Liver (tissue), 9 donors: ENCODE measurements around the gene DCTN3. TPM values are rescaled to one million over a fixed set of nuclear protein-coding genes. Genes with fewer than 3 reads are reported as not detected.
A peak's percentile ranks its signal among the peaks of the same experiment; 100 is the strongest.

Source experiments
- DNase-seq: peaks from one replicate; pipeline ENCODE4 v3.0.0-alpha.2; 2017; ENCODE audit warnings: low spot score
- H3K27ac ChIP-seq, 2 donors: one replicate each; pipeline ENCODE4 v1.7.0; 2013; ENCODE audit warnings: inconsistent platforms in 2 of 2, low read length in 2 of 2, control low read depth in 1 of 2, low read depth in 1 of 2, mild to moderate bottlenecking in 1 of 2
- H3K27me3 ChIP-seq, 4 donors: one replicate each; pipeline versions ENCODE4 v1.6.1 to v1.7.0; 2013; ENCODE audit warnings: low read length in 3 of 4, inconsistent platforms in 1 of 4, mild to moderate bottlenecking in 1 of 4, moderate library complexity in 1 of 4; ENCODE audit not compliant: control insufficient read depth in 4 of 4, insufficient read depth in 4 of 4
- H3K36me3 ChIP-seq, 4 donors: one replicate each; pipeline versions ENCODE4 v1.6.1 to v1.7.0; 2013; ENCODE audit warnings: low read length in 3 of 4, mild to moderate bottlenecking in 3 of 4, low read depth in 1 of 4, moderate library complexity in 1 of 4; ENCODE audit not compliant: control insufficient read depth in 4 of 4, insufficient read depth in 3 of 4
- H3K4me1 ChIP-seq, 4 donors: one replicate each; pipeline versions ENCODE4 v1.6.1 to v1.7.0; 2013; ENCODE audit warnings: low read length in 3 of 4, mild to moderate bottlenecking in 3 of 4, moderate library complexity in 1 of 4; ENCODE audit not compliant: control insufficient read depth in 4 of 4, insufficient read depth in 4 of 4
- H3K4me3 ChIP-seq, 3 donors: one replicate each; pipeline versions ENCODE4 v1.6.1 to v1.7.0; 2013; ENCODE audit warnings: low read length in 3 of 3, control low read depth in 1 of 3, low read depth in 1 of 3, mild to moderate bottlenecking in 1 of 3
- H3K9ac ChIP-seq, 2 donors: one replicate each; pipeline ENCODE4 v1.7.0; 2013; ENCODE audit warnings: low read length in 2 of 2, mild to moderate bottlenecking in 2 of 2, moderate library complexity in 2 of 2, control low read depth in 1 of 2, low read depth in 1 of 2
- H3K9me3 ChIP-seq, 4 donors: one replicate each; pipeline versions ENCODE4 v1.6.1 to v1.7.0; 2013; ENCODE audit warnings: low read length in 3 of 4; ENCODE audit not compliant: control insufficient read depth in 4 of 4
- ATF3 ChIP-seq: IDR thresholded peaks from 2 replicates; pipeline ENCODE4 v1.6.1; 2016; ENCODE audit warnings: antibody characterized with exemption
- CTCF ChIP-seq: fragments of 150-350 bp; IDR thresholded peaks from 2 replicates; pipeline ENCODE4 v1.5.1; 2017; ENCODE audit warnings: improper control_type of control experiment, low read depth, low read length; ENCODE audit not compliant: missing input control
- FOXA1 ChIP-seq: IDR thresholded peaks from 2 replicates; pipeline ENCODE4 v1.6.1; 2016; ENCODE audit warnings: antibody characterized with exemption
- FOXA2 ChIP-seq: IDR thresholded peaks from 2 replicates; pipeline ENCODE4 v1.6.1; 2016; ENCODE audit warnings: antibody characterized with exemption
- GABPA ChIP-seq, 2 donors: IDR thresholded peaks in 1 of 2; conservative IDR thresholded peaks in 1 of 2; 2 replicates each; pipeline ENCODE4 v1.6.1; 2016; ENCODE audit warnings: antibody characterized with exemption in 2 of 2, mild to moderate bottlenecking in 1 of 2, moderate library complexity in 1 of 2
- HNF4A ChIP-seq, 2 donors: conservative IDR thresholded peaks; 2 replicates each; pipeline ENCODE4 v1.6.1; 2016; ENCODE audit warnings: antibody characterized with exemption in 2 of 2, mild to moderate bottlenecking in 2 of 2
- JUND ChIP-seq, 2 donors: IDR thresholded peaks; 2 replicates each; pipeline ENCODE4 v1.6.1; 2016; ENCODE audit warnings: antibody characterized with exemption in 2 of 2
- MAX ChIP-seq: IDR thresholded peaks from 2 replicates; pipeline ENCODE4 v1.6.1; 2016; ENCODE audit warnings: antibody characterized with exemption
- NR2F2 ChIP-seq: IDR thresholded peaks from 2 replicates; pipeline ENCODE4 v1.6.1; 2016; ENCODE audit warnings: antibody characterized with exemption
- RAD21 ChIP-seq, 2 donors: IDR thresholded peaks; 2 replicates each; pipeline ENCODE4 v1.6.1; 2016; ENCODE audit warnings: antibody characterized with exemption in 2 of 2, mild to moderate bottlenecking in 2 of 2
- REST ChIP-seq: IDR thresholded peaks from 2 replicates; pipeline ENCODE4 v1.6.1; 2016; ENCODE audit warnings: antibody characterized with exemption, mild to moderate bottlenecking
- RXRA ChIP-seq, 2 donors: IDR thresholded peaks; 2 replicates each; pipeline ENCODE4 v1.6.1; 2017 to 2018; ENCODE audit warnings: antibody characterized with exemption in 2 of 2, mild to moderate bottlenecking in 1 of 2
- SP1 ChIP-seq: IDR thresholded peaks from 2 replicates; pipeline ENCODE4 v1.6.1; 2018; ENCODE audit warnings: antibody characterized with exemption, mild to moderate bottlenecking
- TAF1 ChIP-seq: conservative IDR thresholded peaks from 2 replicates; pipeline ENCODE4 v1.6.1; 2016; ENCODE audit warnings: antibody characterized with exemption, mild to moderate bottlenecking
- YY1 ChIP-seq: IDR thresholded peaks from 2 replicates; pipeline ENCODE4 v1.6.1; 2016; ENCODE audit warnings: antibody characterized with exemption, mild to moderate bottlenecking
- ZBTB33 ChIP-seq: IDR thresholded peaks from 2 replicates; pipeline ENCODE4 v1.6.1; 2016; ENCODE audit warnings: antibody characterized with exemption
- WGBS: extraction: QIAGEN DNeasy Blood & Tissue Kit; methylation state at CpG from one replicate; pipeline ENCODE4 v1.1.7; 2013; 5-methylcytosine and 5-hydroxymethylcytosine counted together
- polyA plus RNA-seq, 2 donors: library from polyadenylated mRNA; stranded (reverse) in 1 of 2; unstranded in 1 of 2; fragments of 200-250 nt in 1 of 2; fragments of >200 nt in 1 of 2; fragmentation: Nextera tagmentation in 1 of 2; extraction: Ambion mirVana in 1 of 2; gene quantifications; one replicate each; pipeline versions ENCODE4 v1.2.1 to v1.2.3, GENCODE V29; 2013 to 2015
- total RNA-seq, 2 donors: library from RNA; depleted of rRNA; stranded (reverse); fragments of >200 nt; gene quantifications; one replicate each; pipeline ENCODE4 v1.2.3, GENCODE V29; 2014
- donor health status: healthy.
- donor health status: healthy.
- donor health status: healthy.
- donor health status: healthy.
- donor health status: healthy.

Gene DCTN3
- total and polyA plus RNA-seq, 4 donors, result 24.9 to 51.9 (median 46.7) TPM

- no peaks in the 10 kb centered on the region for H3K36me3 ChIP-seq
- peak overlapping the region in 2 of 3 donors; percentile 52 to 54 for H3K4me3 ChIP-seq
Observed at GRCh38 chr9:34627716-34628655, 7.7 kb upstream of the DCTN3 start.

GRCh38 chr9:34625186-34625486 is 4.8 kb upstream of the DCTN3 start:
- 80% methylated on average over 3 of the region's 3 CpGs for WGBS
- H3K4me3 ChIP-seq, result no peak overlapping the region
- H3K27ac ChIP-seq, result no peak overlapping the region
- H3K9ac ChIP-seq, result no peak overlapping the region
- no peak for DNase-seq
- TF ChIP-seq NR2F2 (no peak), GABPA (IDR thresholded peaks at IDR 0.05 in 1 of 2, conservative IDR thresholded peaks at IDR 0.05 in 1 of 2) (no peak), ATF3 (no peak), ZBTB33 (no peak), JUND (IDR thresholded peaks at IDR 0.05) (no peak), CTCF (no peak), RAD21 (IDR thresholded peaks at IDR 0.05) (no peak), HNF4A (conservative IDR thresholded peaks at IDR 0.05) (no peak), FOXA1 (no peak), FOXA2 (no peak), TAF1 (no peak), MAX (no peak), SP1 (no peak), REST (no peak)
- H3K36me3 ChIP-seq, result no peaks in the 10 kb centered on the region
- no peaks in the 10 kb centered on the region for H3K9me3 ChIP-seq
- H3K27me3 ChIP-seq, result no peaks in the 10 kb centered on the region
- peaks cover 3 to 24% (median 19%) of the 10 kb centered on the region in 4 donors for H3K4me1 ChIP-seq

More at GRCh38 chr9:34627716-34628655, 7.7 kb upstream of the DCTN3 start:
- TF ChIP-seq YY1 (no peak), FOXA1 (no peak), RAD21 (IDR thresholded peaks at IDR 0.05) (no peak), RXRA (IDR thresholded peaks at IDR 0.05) (no peak)
- DNase-seq, result no peak
- Histone ChIP-seq H3K27ac (no peak overlapping the region), H3K9ac (no peak overlapping the region), H3K9me3 (no peaks in the 10 kb centered on the region), H3K27me3 (no peaks in the 10 kb centered on the region), H3K4me1 (peaks cover 6 to 52% (median 45%) of the 10 kb centered on the region in 4 donors)
- whole genome bisulfite sequencing, result 62% methylated on average over 20 of the region's 20 CpGs
